ENCODE results near the gene BLMH. TPM values are rescaled to one million over a fixed set of nuclear protein-coding genes. Genes with fewer than 3 reads are reported as not detected.

The BLMH gene
- total and polyA plus RNA-seq, 9 of the 15 experiments (the other 6 are each of a cell fraction or from before 2014, with no cell fraction given): 26.0 to 118 (median 67.3) TPM

- POLR2A ChIA-PET: no interaction called here
- Histone ChIP-seq H3K27me3 (ENCODE audit: control insufficient read depth in 2 of 2, insufficient read depth in 2 of 2, low read length in 2 of 2) (peaks cover 5 to 20% of the 10 kb centered on the region in 2 experiments; a peak in 4 of 5 replicates), H3K4me1 (replicated peaks in 1 of 2; ENCODE audit: control insufficient read depth in 2 of 2, insufficient read depth in 2 of 2, low read length in 2 of 2) (peaks cover 5 to 20% of the 10 kb centered on the region in 2 experiments; a peak in 4 of 5 replicates), H3K36me3 (ENCODE audit: control insufficient read depth, insufficient read depth, low read length) (no peaks in the 10 kb centered on the region), H3K27ac (ENCODE audit: extremely low read depth, low read depth, low read length) (no peak overlapping the region), H3K4me3 (no peak overlapping the region), H3K4me2 (ENCODE audit: insufficient read depth, low read length) (no peak overlapping the region), H3K9me1 (ENCODE audit: control insufficient read depth, insufficient read depth, low read length) (peaks cover 4% of the 10 kb centered on the region), H4K20me1 (replicated peaks; ENCODE audit: control insufficient read depth, insufficient read depth, low read length) (0 out of 2 replicates have a peak, but pooled peaks cover 6% of the 10 kb centered on the region), H3K9me3 (replicated peaks; ENCODE audit: control insufficient read depth, insufficient read depth, low read depth, low read length) (no peaks in the 10 kb centered on the region), H3K9ac (ENCODE audit: insufficient read depth in 1 of 2, low read depth in 2 of 2, low read length in 2 of 2) (no peak overlapping the region), H2AFZ (ENCODE audit: low read depth, low read length) (no peak overlapping the region), H3K79me2 (ENCODE audit: control insufficient read depth, insufficient read depth, low read length) (no peaks in the 10 kb centered on the region)
- no peak for DNase-seq (ENCODE audit: extremely low read depth in 1 of 4, low spot score in 3 of 4)
- 32% methylated on average over 6 of the region's 6 CpGs for whole genome bisulfite sequencing (ENCODE audit: insufficient coverage, low coverage, missing lambda C conversion rate)
- intact Hi-C loops (cut with micrococcal nuclease): no loop called here
- TF ChIP-seq ZNF583 (CRISPR knock-in tag; IDR thresholded peaks at IDR 0.05) (no peak), ZNF175 (CRISPR knock-in tag; IDR thresholded peaks at IDR 0.05; ENCODE audit: low read depth) (no peak), CREB3 (tag; conservative IDR thresholded peaks at IDR 0.05; ENCODE audit: low read depth) (no peak), RCOR1 (IDR thresholded peaks at IDR 0.05; ENCODE audit: borderline replicate concordance in 1 of 2, low read depth in 2 of 2, low read length in 2 of 2) (no peak), DPF2 (IDR thresholded peaks at IDR 0.05) (no peak), CREM (IDR thresholded peaks at IDR 0.05; ENCODE audit: low read depth) (no peak), SMARCA4 (IDR thresholded peaks at IDR 0.05) (no peak), ZNF217 (CRISPR knock-in tag; IDR thresholded peaks at IDR 0.05) (no peak)
- BruUV-seq (replicated peaks): no TSS peak
- no peak for ATAC-seq
- CTCF ChIA-PET (ENCODE audit: low intra/inter-chr PET ratio): no interaction called here
- no peak for FAIRE-seq
- in situ Hi-C loops (cut with MboI): no loop called here
Observed at GRCh38 chr17:30241051-30241450, 50.7 kb downstream of the BLMH start.

All from K562 (cell line).